SH-SY5Y (cell line): ENCODE measurements around the gene ARVCF.

Source experiments
- GATA2 ChIP-seq: IDR thresholded peaks from 2 replicates; pipeline ENCODE4 v1.6.1; 2011; ENCODE audit warnings: mild to moderate bottlenecking, low read depth, low read length
- GATA3 ChIP-seq: IDR thresholded peaks from 2 replicates; pipeline ENCODE4 v1.6.1; 2011; ENCODE audit warnings: low read depth, mild to moderate bottlenecking, low read length, moderate library complexity

DNA sequence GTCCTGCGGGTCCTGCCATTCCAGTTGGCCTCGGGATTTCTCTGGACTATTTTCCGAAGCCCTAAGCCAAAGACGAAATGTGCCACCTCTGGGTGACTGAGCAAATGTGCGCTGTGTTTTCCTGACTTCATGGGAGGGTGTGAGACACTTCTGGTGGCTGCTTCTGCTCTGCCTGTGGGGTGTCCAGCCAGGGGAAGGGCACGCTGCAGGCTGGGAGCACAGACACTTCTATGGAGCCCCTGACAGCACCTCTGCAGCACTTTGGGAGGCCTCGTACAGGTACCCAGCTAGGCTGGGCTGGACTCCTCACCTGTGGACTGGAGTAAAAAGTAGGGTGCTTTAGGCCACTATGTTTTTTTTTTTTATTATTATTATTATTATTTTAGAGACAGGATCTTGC is 22.0 kb upstream of the ARVCF start:
- TF ChIP-seq GATA3 = no peak
- no peak for TF ChIP-seq GATA2
